Lung microvascular endothelial cell (primary cell): Measurements from ENCODE around the gene PHOX2A. TPM values are rescaled to one million over a fixed set of nuclear protein-coding genes. Genes with fewer than 3 reads are reported as not detected.
"Not testable (repeated sequence)": the region's sequence is repeated elsewhere in the genome, so short reads cannot be mapped to it uniquely, and the experiment has no call there.

Experiments
- DNase-seq, 2 donors: peaks; one replicate each; pipeline versions ENCODE4 v3.0.0 to v3.0.0-alpha.2; 2010; ENCODE audit warnings: low read depth in 2 of 2
- total RNA-seq: library from RNA; depleted of rRNA; stranded (reverse); fragments of >200 nt; gene quantifications from 2 replicates; pipeline ENCODE4 v1.2.1, GENCODE V29; 2014

The PHOX2A gene
- total RNA-seq, 1 donor from 2014 or later, result not detected

GRCh38 chr11:72222106-72222891 lies 21.7 kb downstream of the PHOX2A start:
- DNase-seq, result no peak

GRCh38 chr11:72221386-72222075 lies 22.4 kb downstream of the PHOX2A start:
- DNase-seq, result no peak

DNA sequence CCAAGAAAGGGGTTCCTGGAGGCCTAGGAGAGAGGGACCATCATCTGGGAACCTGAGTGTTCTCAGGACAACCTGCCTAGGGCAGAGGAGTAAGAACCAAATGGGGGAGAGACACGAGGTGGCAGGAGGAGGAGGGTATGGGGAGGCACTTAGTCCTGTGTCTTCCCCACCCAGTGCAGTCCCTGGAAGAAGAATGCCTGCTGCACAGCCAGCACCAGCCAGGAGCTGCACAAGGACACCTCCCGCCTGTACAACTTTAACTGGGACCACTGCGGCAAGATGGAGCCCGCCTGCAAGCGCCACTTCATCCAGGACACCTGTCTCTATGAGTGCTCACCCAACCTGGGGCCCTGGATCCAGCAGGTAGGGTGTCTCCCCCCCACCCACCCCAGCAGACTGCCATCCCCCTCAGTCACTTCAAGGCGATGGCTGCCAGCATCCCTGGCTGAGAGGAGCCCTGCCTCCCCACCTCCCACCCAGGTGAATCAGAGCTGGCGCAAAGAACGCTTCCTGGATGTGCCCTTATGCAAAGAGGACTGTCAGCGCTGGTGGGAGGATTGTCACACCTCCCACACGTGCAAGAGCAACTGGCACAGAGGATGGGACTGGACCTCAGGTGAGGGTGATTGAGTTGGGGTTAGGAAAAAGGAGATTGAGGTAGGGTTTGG lies 23.1 kb downstream of the PHOX2A start:
- DNase-seq, result no peak

- no peak for DNase-seq
These were observed 25.7 kb downstream of the PHOX2A start for GRCh38 chr11:72218251-72218745.

DNA sequence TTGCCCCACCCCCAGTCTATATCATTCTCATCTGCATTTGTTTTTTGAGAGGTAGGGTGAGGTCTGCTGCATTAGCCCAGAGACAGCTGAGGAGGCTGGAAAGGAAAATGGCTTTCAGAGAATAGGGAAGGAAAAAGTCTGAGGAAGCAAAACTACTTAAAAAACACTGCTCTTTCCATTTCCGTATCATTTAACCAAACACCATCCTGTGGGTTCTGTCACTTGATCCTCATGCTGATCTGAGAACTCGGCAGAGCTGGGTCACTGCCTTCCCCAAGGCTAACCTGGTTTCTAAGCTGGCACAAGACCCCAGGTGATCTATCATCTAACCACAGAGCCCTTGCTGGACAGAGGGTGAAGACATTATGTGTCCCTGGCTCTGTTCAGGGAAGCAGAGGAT lies 26.1 kb downstream of the PHOX2A start:
- no peak for DNase-seq

GRCh38 chr11:72216638-72217037 lies 27.3 kb downstream of the PHOX2A start, which contains the start of gene FOLR2:
TSS of gene FOLR2 (plus strand) at chr11:72216794. CDS start at chr11:72218585, 1,791 bp downstream.
- DNase-seq, result no peak

- no peak for DNase-seq
These were observed 34.9 kb downstream of the PHOX2A start for GRCh38 chr11:72209101-72209500.

DNA sequence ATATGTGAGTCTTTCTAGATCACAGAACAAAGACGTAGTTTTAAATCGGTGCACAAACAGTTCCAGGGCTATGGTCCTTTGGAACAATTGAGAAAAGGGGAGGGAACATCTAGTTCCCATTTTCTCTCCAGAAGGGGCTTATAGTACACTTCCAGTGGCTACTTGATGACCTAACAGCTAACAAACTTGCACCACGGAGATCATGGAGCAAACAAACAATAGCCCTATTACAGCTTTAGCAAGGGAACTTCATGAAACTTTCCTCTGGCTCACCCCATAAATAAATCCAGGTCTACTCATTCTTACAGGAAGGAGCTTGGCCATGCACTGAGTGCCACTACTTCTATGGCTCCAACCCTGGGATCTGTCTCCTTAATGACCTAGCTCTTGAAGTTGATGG lies 35.7 kb downstream of the PHOX2A start:
- no peak for DNase-seq

DNA sequence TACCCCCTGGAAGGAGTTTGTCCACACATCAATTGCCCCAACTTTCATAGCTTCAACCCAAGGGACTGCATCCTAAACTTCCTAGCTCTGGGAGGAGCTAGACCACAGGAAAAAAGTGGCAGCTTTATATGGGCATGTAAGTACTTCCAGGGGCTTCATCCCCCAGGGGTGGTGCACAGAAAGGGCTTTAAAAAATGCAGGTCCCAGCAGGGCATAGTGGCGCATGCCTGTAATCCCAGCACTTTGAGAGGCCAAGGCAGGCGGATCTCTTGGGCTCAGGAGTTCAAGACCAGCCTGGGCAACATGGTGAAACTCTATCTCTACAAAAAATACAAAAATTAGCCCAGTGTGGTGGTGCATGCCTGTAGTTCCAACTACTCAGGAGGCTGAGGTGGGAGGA lies 37.2 kb downstream of the PHOX2A start:
- not testable (repeated sequence) for DNase-seq

GRCh38 chr11:72204886-72205285 lies 39.1 kb downstream of the PHOX2A start:
- DNase-seq, result peak in 1 of 2 donors; percentile 46

- no peak for DNase-seq
These were observed 40.8 kb downstream of the PHOX2A start for GRCh38 chr11:72203163-72203562.

- DNase-seq, result no peak
These were observed 41.4 kb downstream of the PHOX2A start for GRCh38 chr11:72202571-72202970.

DNA sequence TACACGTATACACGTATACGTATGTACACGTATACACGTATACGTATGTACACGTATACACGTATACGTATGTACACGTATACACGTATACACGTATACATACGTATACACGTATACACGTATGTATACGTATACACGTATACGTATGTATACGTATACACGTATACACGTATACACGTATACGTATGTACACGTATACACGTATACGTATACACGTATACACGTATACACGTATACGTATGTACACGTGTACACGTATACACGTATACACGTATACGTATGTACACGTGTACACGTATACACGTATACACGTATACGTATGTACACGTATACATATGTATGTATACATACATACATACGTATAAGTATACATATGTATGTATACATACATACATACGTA lies 42.5 kb downstream of the PHOX2A start:
- not testable (repeated sequence) for DNase-seq

GRCh38 chr11:72195518-72196270 lies 48.3 kb downstream of the PHOX2A start:
- no peak for DNase-seq

GRCh38 chr11:72191961-72192381 lies 52.0 kb downstream of the PHOX2A start, which contains the start of gene FOLR1:
TSS of gene FOLR1 (plus strand) at chr11:72192140. CDS start at chr11:72192174, 34 bp downstream.
- no peak for DNase-seq

DNA sequence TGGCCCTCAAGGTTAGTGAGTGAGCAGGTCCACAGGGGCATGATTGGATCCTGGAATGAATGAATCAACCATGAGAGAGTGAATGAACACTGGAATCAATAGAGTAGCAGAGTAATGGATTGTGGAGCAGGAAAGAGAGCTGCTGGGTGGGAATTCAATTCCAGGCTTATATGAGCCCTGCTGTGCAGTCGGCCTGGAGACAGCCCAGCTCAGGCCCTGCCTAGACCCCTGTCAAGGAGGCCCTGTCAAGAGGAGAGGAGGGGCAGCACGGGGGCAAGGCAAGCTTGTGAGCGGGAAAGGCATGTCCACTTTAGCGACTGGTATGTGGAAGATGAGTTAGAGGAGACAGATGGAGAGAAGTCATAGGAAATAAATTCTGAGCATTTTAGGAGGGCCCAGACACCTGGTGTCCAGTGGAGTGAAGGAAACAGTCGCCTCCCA lies 53.3 kb downstream of the PHOX2A start:
- no peak for DNase-seq

DNA sequence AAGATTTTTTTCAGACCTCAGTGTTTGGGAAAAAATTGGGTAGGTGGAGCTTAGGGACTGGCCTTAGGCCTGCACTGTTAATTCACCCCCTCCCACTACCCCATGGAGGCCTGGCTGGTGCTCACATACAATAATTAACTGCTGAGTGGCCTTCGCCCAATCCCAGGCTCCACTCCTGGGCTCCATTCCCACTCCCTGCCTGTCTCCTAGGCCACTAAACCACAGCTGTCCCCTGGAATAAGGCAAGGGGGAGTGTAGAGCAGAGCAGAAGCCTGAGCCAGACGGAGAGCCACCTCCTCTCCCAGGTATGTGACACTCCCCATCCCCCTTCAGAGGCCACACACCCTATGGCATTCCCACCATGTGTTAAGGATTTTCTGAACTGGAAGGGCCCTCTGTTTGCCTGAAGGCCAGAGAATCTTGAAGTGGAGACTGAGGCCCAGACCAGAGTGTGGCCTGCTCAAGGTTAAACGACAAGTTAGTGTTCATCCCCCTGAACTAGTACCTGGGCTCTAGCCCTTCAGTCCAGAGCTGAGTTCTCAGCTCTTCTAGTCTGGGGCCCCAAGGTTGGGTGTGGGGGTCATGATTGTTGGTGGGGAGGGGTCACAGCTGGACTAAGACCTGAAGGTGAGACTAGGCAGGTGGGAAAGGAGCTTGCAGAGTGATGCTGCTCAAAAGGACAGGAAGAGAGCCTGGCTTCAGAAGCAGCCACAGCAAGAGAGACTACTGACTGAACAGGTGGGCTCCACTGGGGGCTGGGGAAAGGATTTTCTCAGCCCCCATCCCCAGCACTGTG lies 54.3 kb downstream of the PHOX2A start:
- DNase-seq, result no peak
